C4-2B (cell line): ENCODE measurements around the gene CD200R1L.

Experiments
- CTCF ChIP-seq: fragments of 450-650 bp; conservative IDR thresholded peaks from 2 replicates; pipeline ENCODE4 v1.5.1; 2017; ENCODE audit warnings: mild to moderate bottlenecking
- ZFX ChIP-seq: fragments of 450-650 bp; IDR thresholded peaks from 2 replicates; pipeline ENCODE4 v1.6.1; 2017

DNA sequence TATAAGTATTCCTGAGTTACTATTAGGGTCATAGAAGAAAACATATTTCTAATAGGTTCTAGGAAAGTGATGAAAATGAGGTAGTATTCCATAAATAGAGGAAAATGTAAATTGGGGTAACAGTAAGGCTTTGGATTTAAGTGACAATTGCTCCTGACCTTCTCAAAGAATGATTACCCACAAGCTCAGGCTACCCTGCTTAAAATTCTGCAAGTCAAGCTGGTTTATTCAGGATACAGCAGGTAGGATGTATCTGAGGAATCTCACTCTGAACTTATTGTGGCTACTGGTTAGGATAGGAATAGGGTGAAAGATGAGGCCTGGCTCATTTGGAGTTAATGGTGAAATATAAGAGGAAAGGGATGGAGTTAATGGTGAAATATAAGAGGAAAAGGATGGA, 67.7 kb downstream of the CD200R1L start:
- TF ChIP-seq CTCF (no peak), ZFX (no peak)
